ENCODE measurements around the gene FUCA1.

GRCh38 chr1:23838401-23838866 is 29.7 kb downstream of the FUCA1 start:
- TF ChIP-seq CTCF (IDR thresholded peaks at IDR 0.05): no peak
- TF ChIP-seq EZH2 (IDR thresholded peaks at IDR 0.05): no peak
- no peak for TF ChIP-seq EZH2phosphoT487 (IDR thresholded peaks at IDR 0.05)

All from neural progenitor cell (in vitro differentiated cells).